NOMO-1 (cell line): ENCODE measurements around the gene GRIK2.
"Not testable (repeated sequence)": the region's sequence is repeated elsewhere in the genome, so short reads cannot be mapped to it uniquely, and the experiment has no call there.

Source experiments
- DNase-seq, 2 experiments: peaks; one replicate each; lab custom pipeline; 2025; ENCODE audit not compliant: unreplicated experiment in 2 of 2; lab: John Stamatoyannopoulos, UW

Gene GRIK2

DNA sequence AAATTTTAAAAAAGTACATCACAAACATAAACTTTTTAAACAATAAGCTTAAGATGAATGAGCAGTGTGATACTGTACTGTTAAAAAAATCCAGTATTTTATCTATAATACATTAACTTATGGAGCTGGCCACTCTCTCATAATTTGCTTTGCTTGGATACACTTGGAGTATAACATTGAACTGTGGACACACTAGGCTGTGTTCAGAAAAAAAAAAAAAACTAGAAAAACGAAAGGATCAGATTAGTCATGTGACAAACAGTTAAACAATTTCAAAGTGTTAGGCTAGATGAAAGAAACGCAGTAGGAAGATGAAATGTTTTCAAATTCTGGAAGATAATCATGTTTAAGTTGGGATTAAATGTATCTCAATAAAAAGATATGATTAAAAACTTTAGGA lies 220.0 kb downstream of the GRIK2 start:
- DNase-seq, result no peak

DNA sequence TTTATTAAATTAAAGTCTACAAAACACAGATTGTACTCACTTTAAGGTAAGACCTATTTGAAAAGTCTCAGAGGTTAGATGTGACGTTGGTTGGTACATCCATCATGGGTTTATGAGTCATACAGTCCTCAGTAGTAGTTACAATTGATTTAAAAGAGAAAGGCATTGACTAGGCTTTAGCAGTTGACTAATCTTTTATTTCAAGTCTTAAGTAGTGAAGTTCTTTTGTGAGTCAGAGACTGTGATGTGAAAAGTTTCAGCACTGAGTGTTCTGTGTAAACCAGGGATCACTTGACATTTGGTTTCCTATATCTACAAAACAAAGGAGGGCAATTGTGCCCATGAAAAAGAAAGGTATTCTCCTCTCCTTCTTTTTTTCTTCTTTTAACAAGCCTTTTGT lies 221.3 kb downstream of the GRIK2 start:
- no peak for DNase-seq

DNA sequence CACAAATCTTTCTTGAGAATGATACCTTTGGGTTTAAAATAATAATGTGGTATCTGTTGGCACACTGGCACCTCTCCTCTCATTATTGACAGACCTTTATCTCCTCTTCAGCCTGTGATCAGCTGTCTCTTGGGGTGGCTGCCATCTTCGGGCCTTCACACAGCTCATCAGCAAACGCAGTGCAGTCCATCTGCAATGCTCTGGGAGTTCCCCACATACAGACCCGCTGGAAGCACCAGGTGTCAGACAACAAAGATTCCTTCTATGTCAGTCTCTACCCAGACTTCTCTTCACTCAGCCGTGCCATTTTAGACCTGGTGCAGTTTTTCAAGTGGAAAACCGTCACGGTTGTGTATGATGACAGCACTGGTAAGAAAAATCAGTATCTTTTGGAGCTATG lies 232.8 kb downstream of the GRIK2 start:
- DNase-seq, result no peak

DNA sequence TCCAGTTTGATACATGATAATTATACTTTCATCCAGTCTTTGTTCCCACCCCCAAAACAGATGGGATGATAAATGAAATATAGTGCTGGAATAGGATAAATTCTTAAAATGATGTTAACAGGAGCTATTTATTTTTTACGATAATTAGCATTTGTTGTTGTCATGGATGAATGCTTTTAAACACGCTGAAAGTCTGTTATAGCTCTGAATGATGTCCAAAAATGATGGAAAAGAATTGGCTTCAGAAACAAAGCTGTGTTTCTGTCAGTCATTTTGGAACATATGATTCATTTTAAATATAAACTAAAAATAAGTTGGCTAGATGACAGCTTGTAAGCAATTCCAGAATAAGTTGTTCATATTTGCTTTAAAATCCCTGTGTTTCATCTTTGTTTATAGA lies 237.4 kb downstream of the GRIK2 start:
- no peak for DNase-seq

DNA sequence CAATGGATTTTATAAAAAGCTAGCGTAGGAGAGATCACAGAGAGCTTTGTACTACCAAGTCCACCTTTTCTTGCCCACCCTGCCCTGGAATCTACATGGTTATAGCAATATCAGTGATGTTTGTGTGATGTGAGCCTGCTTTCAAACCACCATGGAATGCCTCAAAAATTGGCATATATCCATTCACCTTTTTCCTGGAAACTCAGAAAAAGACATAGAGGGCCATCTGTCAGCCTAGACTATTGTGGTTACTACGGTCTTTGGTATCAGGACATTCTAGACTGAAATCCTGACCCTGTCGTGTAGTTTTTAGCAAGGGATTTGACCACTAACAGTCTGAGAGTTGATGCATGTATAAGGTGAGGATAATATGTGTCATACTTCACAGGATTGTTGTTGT lies 239.6 kb downstream of the GRIK2 start:
- no peak for DNase-seq

DNA sequence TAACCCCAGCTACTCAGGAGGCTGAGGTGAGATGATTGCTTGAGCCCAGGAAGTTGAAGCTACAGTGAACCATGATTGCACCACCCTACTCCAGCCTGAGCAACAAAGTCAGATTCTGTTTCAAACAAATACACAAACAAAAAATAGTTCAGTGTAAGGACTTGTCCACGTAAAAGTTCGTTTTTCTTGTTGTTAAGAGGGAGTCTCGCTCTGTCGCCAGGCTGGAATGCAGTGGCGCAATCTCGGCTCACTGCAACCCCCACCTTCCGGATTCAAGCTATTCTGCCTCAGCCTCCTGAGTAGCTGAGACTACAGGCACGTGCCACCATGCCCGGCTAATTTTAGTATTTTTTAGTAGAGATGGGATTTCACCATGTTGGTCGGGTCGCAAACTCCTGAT lies 245.4 kb downstream of the GRIK2 start:
- DNase-seq, result not testable (repeated sequence)

DNA sequence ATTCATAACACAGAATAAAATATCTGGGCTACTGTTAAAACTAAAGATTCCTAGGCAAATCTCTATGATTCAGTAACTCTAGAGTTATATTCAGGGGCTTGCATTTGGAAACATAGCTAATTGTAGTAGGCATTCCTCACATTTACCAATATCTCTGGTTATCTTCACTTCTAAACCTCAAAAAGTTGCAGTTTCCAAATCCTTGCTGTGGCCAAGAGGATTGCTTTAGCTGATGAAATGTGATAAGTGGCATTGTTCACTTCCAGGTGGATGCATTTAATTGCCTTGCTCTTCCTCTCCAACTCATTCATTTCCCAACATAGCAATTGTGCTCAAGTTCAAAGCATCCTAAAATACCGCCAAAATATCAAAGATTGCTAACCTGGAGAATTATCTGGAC lies 246.6 kb downstream of the GRIK2 start:
- no peak for DNase-seq

DNA sequence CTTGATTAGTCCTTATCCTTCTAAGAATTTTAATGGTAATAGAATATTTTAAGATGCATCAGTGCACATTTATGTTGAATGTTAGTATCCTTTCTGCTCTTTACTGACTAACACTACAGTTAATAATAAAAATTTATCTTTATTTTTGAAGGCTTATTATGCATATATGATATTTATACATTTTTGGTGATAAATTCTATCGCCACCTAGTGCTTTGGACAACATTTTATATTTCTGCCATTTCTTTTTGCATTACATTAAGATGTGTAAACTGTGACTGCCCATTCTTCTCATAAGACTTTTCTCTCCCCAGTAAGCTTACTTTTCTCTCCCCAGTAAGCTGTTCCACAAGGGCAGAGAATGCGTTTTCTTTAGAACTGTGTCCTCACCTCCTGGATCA lies 252.3 kb downstream of the GRIK2 start:
- DNase-seq, result no peak

DNA sequence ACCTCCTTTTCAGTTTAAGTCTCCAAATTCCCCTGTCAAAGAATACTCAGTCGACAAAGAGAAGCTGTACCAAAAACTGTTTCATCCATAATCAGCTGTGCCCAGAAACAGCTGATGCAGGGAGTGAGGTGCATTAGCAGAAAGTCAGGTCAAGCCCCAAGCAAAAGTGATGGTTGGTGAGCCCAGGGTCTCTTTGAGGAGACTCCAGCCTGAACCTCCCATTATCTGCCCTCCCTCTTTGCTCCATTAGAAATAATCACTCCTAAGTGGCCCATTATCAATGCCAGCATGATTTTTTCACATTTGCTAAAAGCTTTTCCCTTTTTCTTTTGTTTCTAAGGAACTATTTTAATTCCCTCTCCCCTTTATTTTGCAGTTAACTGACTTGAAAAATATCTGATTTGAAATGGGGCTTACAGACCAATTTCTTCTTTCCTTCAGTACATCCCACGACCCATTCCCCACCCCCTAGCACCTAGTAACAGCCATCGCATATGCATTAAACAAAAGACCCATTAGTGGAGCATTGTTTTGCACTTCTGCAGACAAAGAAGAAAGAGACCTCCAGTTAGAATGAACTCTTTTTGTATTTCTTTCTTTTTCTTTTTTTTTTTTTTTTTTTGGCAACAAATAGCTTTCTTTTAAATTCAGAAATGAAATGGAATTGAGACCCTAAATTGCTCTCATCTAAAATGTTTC lies 257.0 kb downstream of the GRIK2 start:
- no peak for DNase-seq

DNA sequence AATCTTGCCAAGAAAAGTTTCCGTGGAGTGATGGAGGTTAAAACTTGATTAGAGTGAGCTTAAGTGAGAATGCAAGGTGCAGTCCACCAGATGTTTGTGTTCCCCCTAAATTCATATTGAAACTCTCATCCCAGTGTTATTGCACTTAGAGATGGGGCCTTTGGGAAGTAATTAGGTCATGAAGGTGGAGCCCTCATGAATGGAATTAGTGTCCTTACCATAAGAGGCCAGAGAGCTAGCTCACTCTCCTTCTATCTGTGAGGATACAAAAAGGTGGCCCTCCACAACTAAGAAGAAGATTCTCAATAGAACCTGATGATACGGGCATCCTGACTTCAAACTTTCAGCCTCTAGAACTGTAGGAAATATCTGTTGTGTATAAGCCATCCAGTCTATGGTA lies 258.6 kb downstream of the GRIK2 start:
- DNase-seq, result no peak

DNA sequence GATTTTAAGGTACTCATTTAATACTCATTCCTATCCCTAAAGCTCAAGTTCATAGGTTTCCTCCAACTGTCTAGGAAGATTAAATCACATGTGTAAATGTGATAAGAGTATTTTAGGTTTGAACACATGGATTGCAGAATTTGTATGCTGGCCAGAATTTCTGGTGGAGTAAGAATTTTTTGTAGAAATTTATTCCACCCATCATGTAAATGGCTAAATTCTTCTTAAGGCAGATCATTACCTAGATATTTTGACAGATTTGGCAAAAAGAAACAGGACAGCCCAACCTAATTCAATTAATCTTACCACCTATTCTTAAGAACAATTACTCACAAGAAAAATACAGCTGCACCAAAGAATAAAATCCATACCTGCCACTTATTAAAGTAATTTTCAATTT lies 261.6 kb downstream of the GRIK2 start:
- no peak for DNase-seq

DNA sequence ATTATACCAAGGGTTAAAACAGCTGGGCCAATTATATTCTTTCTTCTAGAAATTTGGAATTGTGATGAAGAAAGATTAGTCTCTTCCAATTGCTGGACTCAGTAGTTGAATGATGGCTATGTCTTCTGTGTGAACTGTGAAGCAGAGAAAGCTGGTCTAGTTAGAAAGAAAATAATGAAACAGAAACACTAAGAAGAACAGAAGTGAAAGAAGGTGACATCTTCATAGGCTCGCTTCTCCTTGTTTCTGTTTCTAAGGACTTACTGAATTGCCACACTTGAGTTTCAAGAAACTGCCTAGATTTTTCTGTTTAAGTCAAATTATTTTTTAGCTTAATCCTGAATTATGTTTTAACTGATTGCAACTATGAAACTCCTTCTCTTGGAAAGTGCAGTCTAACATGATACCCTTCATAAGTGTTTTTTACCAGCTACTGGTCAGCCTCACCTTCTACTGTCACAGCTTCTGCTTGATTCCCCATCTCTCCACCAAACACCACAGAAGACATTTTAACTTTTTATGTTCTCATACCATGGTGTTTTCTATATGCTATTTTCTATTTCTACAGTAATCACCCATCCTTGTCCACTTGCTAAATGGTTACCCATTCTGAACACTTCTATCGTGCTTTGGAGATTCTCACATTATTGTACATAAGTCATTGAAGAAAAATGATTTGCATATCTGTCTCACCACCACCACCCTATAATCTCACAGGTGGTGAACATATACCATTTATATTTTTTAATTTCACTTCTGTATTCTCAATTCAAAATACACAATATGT lies 268.8 kb downstream of the GRIK2 start:
- no peak for DNase-seq

DNA sequence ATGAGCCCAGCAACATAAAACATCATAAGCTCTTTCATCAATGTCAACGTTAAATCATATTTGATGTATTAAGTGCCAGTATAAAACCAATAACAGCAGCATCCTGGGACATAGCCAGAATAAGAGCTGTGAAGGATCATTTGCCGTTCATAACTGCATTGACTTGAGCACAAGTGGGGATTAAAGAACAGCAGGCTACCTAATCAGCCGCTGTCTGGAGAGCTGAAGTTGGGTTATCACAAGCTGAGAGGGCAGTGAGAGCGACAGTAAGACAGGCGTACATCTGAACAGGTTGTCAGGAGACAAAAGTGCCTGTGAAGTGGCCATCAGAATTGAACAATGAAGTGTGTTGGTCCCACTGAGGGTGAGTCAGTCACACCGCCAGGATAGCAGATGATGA lies 269.6 kb downstream of the GRIK2 start:
- no peak for DNase-seq

DNA sequence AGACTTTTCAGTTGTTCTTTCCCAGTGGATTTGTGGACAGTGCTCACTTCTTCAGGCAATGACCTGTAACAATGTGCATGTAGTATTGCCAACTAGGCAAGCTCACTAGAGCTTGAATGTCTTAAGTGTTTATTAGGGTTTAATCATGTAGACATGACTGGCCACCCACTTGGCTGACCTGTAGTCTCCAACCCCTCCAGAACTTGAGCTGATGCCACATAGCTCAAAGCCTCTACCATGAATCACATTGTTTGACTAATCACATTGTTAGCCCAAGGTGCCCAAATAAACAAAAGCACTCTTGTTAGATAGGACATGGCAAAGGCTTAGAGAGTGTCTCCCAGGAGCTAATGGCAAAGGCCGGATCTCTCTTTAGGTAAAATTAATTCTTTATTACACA lies 272.7 kb downstream of the GRIK2 start:
- DNase-seq, result no peak

DNA sequence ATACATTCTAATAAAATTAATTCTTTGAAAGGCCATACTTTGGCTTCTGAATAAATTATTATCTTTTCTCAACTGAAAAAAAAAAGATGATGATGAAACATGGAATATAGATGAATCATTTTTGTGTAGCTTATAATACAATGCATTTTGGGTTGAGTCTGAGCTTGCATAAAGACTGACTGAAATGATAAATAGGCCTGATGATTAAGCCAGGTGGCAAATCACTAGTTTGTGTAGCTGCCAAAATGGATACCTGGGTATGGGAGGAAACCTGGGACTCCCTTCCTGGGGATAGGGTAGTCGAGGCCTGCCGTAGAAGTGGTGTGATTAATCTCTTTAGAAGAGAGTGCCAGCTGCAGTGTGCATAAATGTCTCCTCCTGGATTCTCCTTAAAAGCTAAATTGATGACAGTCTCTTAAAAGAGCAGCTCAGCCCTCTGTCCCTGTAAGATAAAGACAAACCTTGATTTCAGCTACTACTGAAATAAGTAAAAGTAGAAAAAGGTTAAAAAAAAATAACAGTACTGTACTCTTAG lies 275.1 kb downstream of the GRIK2 start:
- DNase-seq, result no peak

DNA sequence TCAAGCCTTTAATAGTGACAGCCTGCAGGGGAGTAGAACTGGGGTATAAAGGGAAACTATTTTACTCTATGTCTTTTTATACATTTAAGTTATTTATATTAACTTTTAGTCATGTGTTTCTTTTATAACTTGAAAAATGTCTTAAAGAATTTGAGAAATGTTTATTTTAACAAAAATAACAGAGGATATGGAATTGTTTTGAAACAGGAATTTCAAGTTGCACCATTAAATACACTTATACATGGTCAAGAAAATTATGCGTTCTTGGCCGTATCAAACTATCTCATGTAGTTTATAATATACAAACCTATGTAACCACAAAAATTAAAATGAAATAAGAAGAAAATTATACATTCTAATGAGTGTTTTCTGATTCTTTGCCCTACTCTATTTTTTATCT lies 282.7 kb downstream of the GRIK2 start:
- no peak for DNase-seq

DNA sequence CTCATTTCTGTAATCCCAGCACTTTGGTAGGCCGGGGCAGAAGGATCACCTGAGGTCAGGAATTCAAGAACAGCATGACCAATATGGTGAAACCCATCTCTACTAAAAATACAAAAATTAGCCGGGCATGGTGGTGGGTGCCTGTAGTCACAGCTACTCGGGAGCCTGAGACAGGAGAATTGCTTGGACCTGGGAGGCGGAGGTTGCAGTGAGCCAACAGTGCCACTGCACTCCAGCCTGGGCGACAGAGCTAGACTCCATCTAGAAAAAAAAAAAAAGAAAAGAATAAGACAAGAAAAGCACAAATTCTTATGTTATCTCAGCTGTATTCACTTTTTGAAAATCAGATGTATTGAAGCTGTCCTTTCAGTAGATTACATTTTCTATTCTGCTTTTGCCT lies 289.4 kb downstream of the GRIK2 start:
- DNase-seq, result no peak

DNA sequence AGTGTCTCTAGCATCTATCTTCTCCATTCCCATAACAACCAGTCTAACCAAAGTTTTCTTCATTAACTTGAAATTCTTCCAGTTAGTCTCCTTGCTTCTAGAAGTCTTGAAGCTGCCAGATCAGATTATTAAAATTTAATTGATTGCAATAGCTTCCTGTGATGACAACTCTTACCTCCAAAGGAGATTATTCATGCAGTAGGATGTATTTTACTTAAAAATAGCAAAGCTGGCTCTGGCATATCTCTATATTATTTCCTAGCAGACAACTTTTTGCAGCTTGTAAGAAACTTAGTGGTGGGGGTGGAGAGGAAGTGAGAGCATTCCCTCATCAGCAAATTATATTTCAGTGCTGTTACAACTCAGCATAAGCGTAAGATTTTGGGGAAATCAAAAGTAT lies 290.4 kb downstream of the GRIK2 start:
- DNase-seq, result no peak

DNA sequence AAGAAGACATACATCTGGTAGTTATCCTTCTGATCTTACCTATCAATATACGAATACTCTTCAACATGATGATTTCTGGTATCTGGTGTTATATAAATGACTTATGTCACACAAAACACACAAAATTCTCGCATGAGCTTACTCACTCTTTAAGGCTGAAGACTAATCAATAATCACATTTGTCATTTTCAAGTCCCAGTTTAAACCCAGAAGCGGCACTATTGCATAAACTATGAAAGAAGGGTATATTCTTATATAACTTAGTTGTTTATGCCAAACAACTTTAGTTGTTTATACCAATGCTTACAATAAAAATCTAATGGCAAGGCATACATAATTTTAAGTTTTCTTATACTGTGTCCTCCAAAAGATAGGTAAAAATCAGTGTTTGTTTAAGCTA lies 293.1 kb downstream of the GRIK2 start:
- no peak for DNase-seq

DNA sequence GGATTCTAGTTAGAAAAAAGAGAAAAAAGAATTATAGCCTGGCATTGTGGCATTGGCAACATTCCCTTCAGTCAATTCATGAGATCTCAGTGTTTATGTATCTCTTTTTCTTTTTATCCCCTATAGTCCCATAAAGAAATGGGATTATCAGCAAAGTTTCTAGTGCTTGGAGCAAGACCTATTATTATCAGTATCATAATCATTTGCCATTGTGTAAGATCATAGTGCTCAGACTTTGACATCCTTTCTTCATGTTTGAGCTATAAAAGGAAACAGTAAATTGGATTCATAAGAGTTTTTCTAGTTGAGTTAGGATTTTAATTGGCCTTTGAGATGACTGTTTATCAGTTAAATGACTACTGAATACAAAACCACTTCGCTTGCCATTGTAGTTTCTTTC lies 295.6 kb downstream of the GRIK2 start:
- no peak for DNase-seq

DNA sequence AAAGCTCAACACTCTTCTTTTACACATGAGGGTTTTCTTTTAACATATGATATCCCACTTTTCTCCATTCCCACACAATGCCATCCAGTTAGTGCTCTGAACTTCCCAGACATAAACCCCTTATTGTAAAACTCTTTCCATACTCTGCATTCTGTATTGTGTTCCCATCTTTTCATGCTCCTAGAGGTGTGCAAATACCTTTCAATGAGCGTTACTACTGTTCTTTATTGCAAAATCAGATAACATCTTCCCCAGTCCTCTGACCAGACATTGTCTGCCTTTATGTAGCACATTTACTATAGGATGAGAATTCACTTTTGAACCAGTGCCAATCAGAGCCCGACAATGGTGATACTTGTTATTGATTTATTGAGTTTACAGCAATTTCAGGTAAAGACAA lies 296.2 kb downstream of the GRIK2 start:
- no peak for DNase-seq

DNA sequence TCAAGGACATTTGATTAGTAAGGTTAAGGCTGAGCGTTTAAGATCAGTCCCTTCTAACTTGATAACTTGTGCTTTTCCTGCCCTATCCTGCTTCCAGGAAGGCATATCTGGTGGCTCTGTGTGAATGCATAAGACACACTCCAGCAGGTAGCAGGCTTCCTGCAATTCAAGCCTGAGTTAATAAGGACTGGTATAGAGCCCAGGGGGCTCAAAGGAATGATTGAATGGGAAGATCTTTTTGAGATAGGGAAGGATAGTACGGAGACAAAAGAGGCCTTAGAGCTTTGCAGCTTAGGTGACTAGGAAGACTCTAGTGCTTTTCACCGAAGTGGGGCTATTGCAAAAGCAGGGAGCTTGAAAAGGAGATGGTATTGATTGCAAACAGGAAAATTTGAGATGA lies 307.1 kb downstream of the GRIK2 start:
- no peak for DNase-seq
